Lung (tissue), 12 donors: ENCODE data around the gene DMTF1. TPM values are rescaled to one million over a fixed set of nuclear protein-coding genes. Genes with fewer than 3 reads are reported as not detected.

Experiments
- ATAC-seq: fragments of 200-7000 bp; cut with Tn5 transposase; one replicate; pipeline ENCODE4 v1.9.1; 2020; ENCODE audit warnings: moderate number of reproducible peaks; ENCODE audit not compliant: insufficient read depth, low FRiP score
- DNase-seq, 3 donors: peaks; one replicate each; pipeline ENCODE4 v3.0.0-alpha.2; 2013 to 2017
- H3K27ac ChIP-seq, 2 donors: one replicate each; pipeline ENCODE4 v1.5.1; 2013; ENCODE audit warnings: mild to moderate bottlenecking in 2 of 2, moderate library complexity in 2 of 2, control low read depth in 1 of 2, inconsistent platforms in 1 of 2, low read depth in 1 of 2, low read length in 1 of 2
- H3K27me3 ChIP-seq, 3 donors: one replicate each; pipeline ENCODE4 v1.5.1; 2013; ENCODE audit warnings: low read length in 2 of 3; ENCODE audit not compliant: control insufficient read depth in 3 of 3, insufficient read depth in 3 of 3
- H3K36me3 ChIP-seq, 4 donors: one replicate each; pipeline ENCODE4 v1.5.1; 2013; ENCODE audit warnings: low read length in 4 of 4, mild to moderate bottlenecking in 1 of 4, moderate library complexity in 1 of 4; ENCODE audit not compliant: control insufficient read depth in 4 of 4, insufficient read depth in 4 of 4
- H3K4me1 ChIP-seq, 5 donors: one replicate each; pipeline ENCODE4 v1.5.1; 2013; ENCODE audit warnings: low read length in 5 of 5, mild to moderate bottlenecking in 2 of 5, moderate library complexity in 1 of 5; ENCODE audit not compliant: control insufficient read depth in 5 of 5, insufficient read depth in 5 of 5
- H3K4me3 ChIP-seq: one replicate; pipeline ENCODE4 v1.5.1; 2013; ENCODE audit warnings: mild to moderate bottlenecking, control low read depth, moderate library complexity
- H3K9ac ChIP-seq, 2 donors: one replicate each; pipeline ENCODE4 v1.5.1; 2013; ENCODE audit warnings: low read length in 2 of 2, control low read depth in 1 of 2; ENCODE audit not compliant: insufficient read depth in 1 of 2
- H3K9me3 ChIP-seq, 4 donors: one replicate each; pipeline ENCODE4 v1.5.1; 2013; ENCODE audit warnings: low read length in 3 of 4, mild to moderate bottlenecking in 1 of 4, moderate library complexity in 1 of 4; ENCODE audit not compliant: control insufficient read depth in 4 of 4, insufficient read depth in 3 of 4
- CTCF ChIP-seq: IDR thresholded peaks from 2 replicates; pipeline ENCODE4 v1.5.1; 2012; ENCODE audit warnings: mild to moderate bottlenecking; ENCODE audit errors: control extremely low read depth, extremely low read depth
- WGBS, 2 donors: extraction: QIAGEN DNeasy Blood & Tissue Kit; methylation state at CpG; one replicate each; pipeline ENCODE4 v1.1.7; 2013; 5-methylcytosine and 5-hydroxymethylcytosine counted together
- polyA plus RNA-seq, 2 donors: library from polyadenylated mRNA; stranded (reverse); fragments of 200-250 nt; gene quantifications; one replicate each; pipeline ENCODE4 v1.2.1, GENCODE V29; 2013
- total RNA-seq, 2 donors: library from RNA; depleted of rRNA in 1 of 2; stranded (reverse); fragments of >200 nt in 1 of 2; gene quantifications; one replicate each; pipeline ENCODE4 v1.2.1, GENCODE V29; 2014 to 2021
- donor health status: control.
- donor health status: control.
- donor health status: Bipolar disorder and iron deficiency.
- donor health status: healthy.
- donor health status: DM: yes; HTN: yes; CAD: no.

DMTF1 gene
- total and polyA plus RNA-seq, 4 donors, result 24.3 to 254 (median 52.7) TPM

GRCh38 chr7:87223666-87224065 lies 71.4 kb downstream of the DMTF1 start:
- Histone ChIP-seq H3K4me3 (no peak overlapping the region), H3K27ac (no peak overlapping the region), H3K27me3 (peaks cover 0 to 15% (median 14%) of the 10 kb centered on the region in 3 donors), H3K4me1 (peaks cover 0 to 10% (median 2%) of the 10 kb centered on the region in 5 donors), H3K9me3 (no peaks in the 10 kb centered on the region), H3K36me3 (no peaks in the 10 kb centered on the region), H3K9ac (no peak overlapping the region)
- TF ChIP-seq CTCF, result no peak
- ATAC-seq, result no peak
- WGBS, 2 donors, result 93 to 100% methylated on average over 1 of the region's 1 CpG
- no peak for DNase-seq

- Histone ChIP-seq H3K9ac (no peak overlapping the region), H3K4me3 (no peak overlapping the region), H3K36me3 (no peaks in the 10 kb centered on the region), H3K27ac (no peak overlapping the region), H3K27me3 (peaks cover 0 to 15% (median 14%) of the 10 kb centered on the region in 3 donors), H3K4me1 (peaks cover 0 to 6% (median 2%) of the 10 kb centered on the region in 5 donors), H3K9me3 (no peaks in the 10 kb centered on the region)
- DNase-seq (no peak), ATAC-seq (peak; percentile 73)
- no peak for TF ChIP-seq CTCF
- WGBS, 2 donors, result 66 to 85% methylated on average over 1 of the region's 1 CpG
Observed at GRCh38 chr7:87225696-87226095, 73.4 kb downstream of the DMTF1 start.

GRCh38 chr7:87226495-87226894 lies 74.2 kb downstream of the DMTF1 start:
- Histone ChIP-seq H3K9ac (no peak overlapping the region), H3K4me3 (no peak overlapping the region), H3K9me3 (no peaks in the 10 kb centered on the region), H3K27me3 (peaks cover 0 to 15% (median 14%) of the 10 kb centered on the region in 3 donors), H3K27ac (no peak overlapping the region), H3K36me3 (no peaks in the 10 kb centered on the region), H3K4me1 (peaks cover 0 to 4% (median 0%) of the 10 kb centered on the region in 5 donors)
- DNase-seq, result no peak
- ATAC-seq, result no peak
- WGBS, 2 donors, result 61 to 76% methylated on average over 3 of the region's 3 CpGs
- no peak for TF ChIP-seq CTCF

GRCh38 chr7:87231258-87231657 lies 79.0 kb downstream of the DMTF1 start:
- no peak overlapping the region for H3K4me3 ChIP-seq
- no peaks in the 10 kb centered on the region for H3K9me3 ChIP-seq
- WGBS, 2 donors, result 58 to 89% methylated on average over 7 of the region's 7 CpGs
- no peak for TF ChIP-seq CTCF
- no peak for ATAC-seq
- no peak overlapping the region for H3K9ac ChIP-seq
- H3K27ac ChIP-seq, result no peak overlapping the region
- no peaks in the 10 kb centered on the region for H3K36me3 ChIP-seq
- DNase-seq, result no peak
- peaks cover 0 to 4% (median 0%) of the 10 kb centered on the region in 5 donors for H3K4me1 ChIP-seq
- H3K27me3 ChIP-seq, result no peaks in the 10 kb centered on the region
